ENCODE data around the gene PLCB1. TPM values are rescaled to one million over a fixed set of nuclear protein-coding genes. Genes with fewer than 3 reads are reported as not detected.
A peak's percentile ranks its signal among the peaks of the same experiment; 100 is the strongest.

PLCB1 gene
- total RNA-seq, 1 experiment from 2014 or later, result 6.8 TPM

DNA sequence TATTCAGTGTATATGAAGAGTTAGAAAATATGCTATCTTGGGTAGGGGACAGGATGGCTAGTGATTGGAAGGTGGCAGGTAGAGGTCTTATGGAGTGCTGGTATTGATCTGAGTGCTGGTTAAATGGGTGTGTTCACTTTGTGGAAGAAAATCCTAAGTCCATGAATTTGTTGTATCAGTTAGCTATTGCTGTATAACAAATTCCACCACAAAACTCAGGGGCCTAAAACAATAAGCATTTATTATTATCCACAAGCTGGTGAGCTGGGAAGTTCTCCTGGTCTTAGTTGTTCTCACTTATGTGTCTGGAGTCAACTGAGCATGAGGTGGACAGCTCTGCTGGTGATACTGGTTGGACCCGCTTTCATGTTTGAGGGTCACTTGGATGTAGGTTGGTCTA is 724.6 kb downstream of the PLCB1 start:
- no peaks in the 10 kb centered on the region for H3K36me3 ChIP-seq (ENCODE audit: insufficient read depth, low read length, poor library complexity, severe bottlenecking)
- intact Hi-C loops (cut with micrococcal nuclease; ENCODE audit: unreplicated experiment), result no loop called here
- no peak overlapping the region for H3K27ac ChIP-seq (ENCODE audit: low read depth, low read length, poor library complexity, severe bottlenecking)
- H3K9me3 ChIP-seq (ENCODE audit: low read depth, low read length, poor library complexity, severe bottlenecking), result no peaks in the 10 kb centered on the region
- peaks cover 22% of the 10 kb centered on the region for H3K4me1 ChIP-seq (ENCODE audit: insufficient read depth, low read length, poor library complexity, severe bottlenecking)
- no peak overlapping the region for H3K4me3 ChIP-seq (ENCODE audit: low read depth, low read length, poor library complexity, severe bottlenecking)
- no peak for DNase-seq (ENCODE audit: low spot score)
- ChIA-PET POLR2A (ENCODE audit: low non-redundant PET) (no interaction called here), CTCF (no interaction called here)
- no peaks in the 10 kb centered on the region for H3K27me3 ChIP-seq (replicated peaks; ENCODE audit: insufficient read depth, low read depth, low read length, poor library complexity)
- TF ChIP-seq EZH2 (IDR thresholded peaks at IDR 0.05; ENCODE audit: borderline replicate concordance, low read depth, low read length, poor library complexity, severe bottlenecking), result no peak
- TF ChIP-seq, protein P1, sequence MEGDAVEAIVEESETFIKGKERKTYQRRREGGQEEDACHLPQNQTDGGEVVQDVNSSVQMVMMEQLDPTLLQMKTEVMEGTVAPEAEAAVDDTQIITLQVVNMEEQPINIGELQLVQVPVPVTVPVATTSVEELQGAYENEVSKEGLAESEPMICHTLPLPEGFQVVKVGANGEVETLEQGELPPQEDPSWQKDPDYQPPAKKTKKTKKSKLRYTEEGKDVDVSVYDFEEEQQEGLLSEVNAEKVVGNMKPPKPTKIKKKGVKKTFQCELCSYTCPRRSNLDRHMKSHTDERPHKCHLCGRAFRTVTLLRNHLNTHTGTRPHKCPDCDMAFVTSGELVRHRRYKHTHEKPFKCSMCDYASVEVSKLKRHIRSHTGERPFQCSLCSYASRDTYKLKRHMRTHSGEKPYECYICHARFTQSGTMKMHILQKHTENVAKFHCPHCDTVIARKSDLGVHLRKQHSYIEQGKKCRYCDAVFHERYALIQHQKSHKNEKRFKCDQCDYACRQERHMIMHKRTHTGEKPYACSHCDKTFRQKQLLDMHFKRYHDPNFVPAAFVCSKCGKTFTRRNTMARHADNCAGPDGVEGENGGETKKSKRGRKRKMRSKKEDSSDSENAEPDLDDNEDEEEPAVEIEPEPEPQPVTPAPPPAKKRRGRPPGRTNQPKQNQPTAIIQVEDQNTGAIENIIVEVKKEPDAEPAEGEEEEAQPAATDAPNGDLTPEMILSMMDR (conservative IDR thresholded peaks at IDR 0.05; ENCODE audit: low read depth, low read length), result no peak
- no TSS peak for BruUV-seq (replicated peaks)

DNA sequence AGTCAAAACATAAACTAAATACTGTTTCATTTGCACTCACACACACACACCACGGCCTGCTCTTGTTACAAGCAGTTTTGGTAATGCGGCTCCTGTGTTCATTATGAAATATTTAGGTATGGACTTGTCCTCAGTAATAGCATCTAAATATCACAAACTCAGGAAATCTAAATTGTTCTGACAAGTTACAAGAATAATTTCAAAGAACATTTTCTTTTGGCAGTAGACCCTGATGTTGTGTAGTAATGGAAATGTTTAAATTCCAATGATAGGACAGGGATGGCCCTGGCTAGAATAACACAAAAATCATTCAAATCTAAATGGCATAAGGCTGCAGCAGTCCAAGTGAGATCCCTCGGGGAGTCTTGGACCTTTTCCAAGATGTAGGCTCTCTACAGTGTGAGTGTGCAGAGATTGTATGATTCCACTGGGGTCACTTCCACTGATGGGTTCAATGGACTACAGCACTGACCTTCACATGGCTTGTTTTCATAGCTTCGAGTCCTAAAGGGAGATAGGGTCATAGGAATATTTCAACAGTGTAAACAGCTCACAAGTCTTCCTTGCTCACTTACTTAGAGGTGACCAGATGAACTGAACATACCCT is 726.2 kb downstream of the PLCB1 start:
- no peak for DNase-seq (ENCODE audit: low spot score)
- ChIA-PET CTCF (no interaction called here), POLR2A (ENCODE audit: low non-redundant PET) (no interaction called here)
- Histone ChIP-seq H3K27me3 (replicated peaks; ENCODE audit: insufficient read depth, low read depth, low read length, poor library complexity) (no peaks in the 10 kb centered on the region), H3K4me3 (ENCODE audit: low read depth, low read length, poor library complexity, severe bottlenecking) (no peak overlapping the region), H3K4me1 (ENCODE audit: insufficient read depth, low read length, poor library complexity, severe bottlenecking) (peaks cover 22% of the 10 kb centered on the region), H3K9me3 (ENCODE audit: low read depth, low read length, poor library complexity, severe bottlenecking) (no peaks in the 10 kb centered on the region), H3K36me3 (ENCODE audit: insufficient read depth, low read length, poor library complexity, severe bottlenecking) (no peaks in the 10 kb centered on the region), H3K27ac (ENCODE audit: low read depth, low read length, poor library complexity, severe bottlenecking) (no peak overlapping the region)
- no TSS peak for BruUV-seq (replicated peaks)
- TF ChIP-seq EZH2 (IDR thresholded peaks at IDR 0.05; ENCODE audit: borderline replicate concordance, low read depth, low read length, poor library complexity, severe bottlenecking), result no peak
- TF ChIP-seq, protein P1 (conservative IDR thresholded peaks at IDR 0.05; ENCODE audit: low read depth, low read length), result no peak
- intact Hi-C loops (cut with micrococcal nuclease; ENCODE audit: unreplicated experiment), result no loop called here

DNA sequence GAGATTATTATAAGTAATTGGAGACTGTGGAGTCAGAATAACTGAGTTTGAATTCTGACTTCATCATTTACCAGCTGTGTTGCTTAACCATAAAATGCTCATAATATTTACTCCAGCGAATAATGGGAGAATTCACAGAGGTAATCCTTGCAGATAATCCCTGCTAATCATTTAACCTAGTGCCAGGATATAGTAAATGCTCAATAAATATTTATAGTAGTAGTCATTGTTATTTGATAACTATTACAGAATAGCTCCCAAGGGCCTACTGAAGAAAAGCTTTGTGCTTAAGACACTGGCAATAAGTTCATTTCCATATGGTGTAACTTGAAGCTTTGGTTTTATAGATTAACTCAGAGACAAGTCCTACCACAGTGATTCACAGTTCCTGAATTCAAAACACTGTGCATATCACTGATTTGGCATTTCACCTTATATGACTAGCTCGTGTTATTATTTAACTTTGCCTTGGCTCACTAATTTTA is 728.0 kb downstream of the PLCB1 start:
- BruUV-seq (replicated peaks), result no TSS peak
- H3K36me3 ChIP-seq (ENCODE audit: insufficient read depth, low read length, poor library complexity, severe bottlenecking), result no peaks in the 10 kb centered on the region
- H3K9me3 ChIP-seq (ENCODE audit: low read depth, low read length, poor library complexity, severe bottlenecking), result no peaks in the 10 kb centered on the region
- peak; percentile 57 for DNase-seq (ENCODE audit: low spot score)
- TF ChIP-seq, protein P1 (conservative IDR thresholded peaks at IDR 0.05; ENCODE audit: low read depth, low read length), result no peak
- TF ChIP-seq EZH2 (IDR thresholded peaks at IDR 0.05; ENCODE audit: borderline replicate concordance, low read depth, low read length, poor library complexity, severe bottlenecking), result no peak
- no peak overlapping the region for H3K27ac ChIP-seq (ENCODE audit: low read depth, low read length, poor library complexity, severe bottlenecking)
- intact Hi-C loops (cut with micrococcal nuclease; ENCODE audit: unreplicated experiment), result no loop called here
- POLR2A ChIA-PET (ENCODE audit: low non-redundant PET), result no interaction called here
- no peaks in the 10 kb centered on the region for H3K27me3 ChIP-seq (replicated peaks; ENCODE audit: insufficient read depth, low read depth, low read length, poor library complexity)
- H3K4me1 ChIP-seq (ENCODE audit: insufficient read depth, low read length, poor library complexity, severe bottlenecking), result peaks cover 8% of the 10 kb centered on the region
- no peak overlapping the region for H3K4me3 ChIP-seq (ENCODE audit: low read depth, low read length, poor library complexity, severe bottlenecking)
- CTCF ChIA-PET, result no interaction called here
